ENCODE results near the gene ACSL3. TPM values are rescaled to one million over a fixed set of nuclear protein-coding genes. Genes with fewer than 3 reads are reported as not detected.

Gene ACSL3
- total RNA-seq, 1 donor from 2014 or later, result 95.8 TPM

DNA sequence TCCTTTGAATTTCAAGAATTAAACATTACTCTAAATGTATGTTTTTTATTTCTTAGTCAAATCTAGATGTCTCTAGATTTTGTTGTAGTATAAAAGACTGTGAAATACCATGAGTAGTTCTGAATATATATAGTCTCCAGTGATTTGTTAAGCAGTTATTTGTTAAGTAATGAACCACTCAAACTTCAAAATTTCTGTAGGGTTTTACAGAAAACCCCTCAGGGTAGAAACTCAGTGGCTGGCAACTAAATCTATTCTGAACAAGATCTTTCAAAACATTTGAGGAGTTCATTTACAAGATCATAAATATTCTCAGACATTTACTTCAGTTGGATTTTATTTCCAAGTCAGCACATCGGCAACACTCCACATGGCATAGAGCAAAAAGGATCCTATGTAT lies 35.8 kb upstream of the ACSL3 start:
- H3K27me3 Mint-ChIP-seq, result no peaks in the 10 kb centered on the region
- TF ChIP-seq, protein P1, sequence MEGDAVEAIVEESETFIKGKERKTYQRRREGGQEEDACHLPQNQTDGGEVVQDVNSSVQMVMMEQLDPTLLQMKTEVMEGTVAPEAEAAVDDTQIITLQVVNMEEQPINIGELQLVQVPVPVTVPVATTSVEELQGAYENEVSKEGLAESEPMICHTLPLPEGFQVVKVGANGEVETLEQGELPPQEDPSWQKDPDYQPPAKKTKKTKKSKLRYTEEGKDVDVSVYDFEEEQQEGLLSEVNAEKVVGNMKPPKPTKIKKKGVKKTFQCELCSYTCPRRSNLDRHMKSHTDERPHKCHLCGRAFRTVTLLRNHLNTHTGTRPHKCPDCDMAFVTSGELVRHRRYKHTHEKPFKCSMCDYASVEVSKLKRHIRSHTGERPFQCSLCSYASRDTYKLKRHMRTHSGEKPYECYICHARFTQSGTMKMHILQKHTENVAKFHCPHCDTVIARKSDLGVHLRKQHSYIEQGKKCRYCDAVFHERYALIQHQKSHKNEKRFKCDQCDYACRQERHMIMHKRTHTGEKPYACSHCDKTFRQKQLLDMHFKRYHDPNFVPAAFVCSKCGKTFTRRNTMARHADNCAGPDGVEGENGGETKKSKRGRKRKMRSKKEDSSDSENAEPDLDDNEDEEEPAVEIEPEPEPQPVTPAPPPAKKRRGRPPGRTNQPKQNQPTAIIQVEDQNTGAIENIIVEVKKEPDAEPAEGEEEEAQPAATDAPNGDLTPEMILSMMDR (conservative IDR thresholded peaks at IDR 0.05), result no peak
- peaks cover 1% of the 10 kb centered on the region for H3K4me1 Mint-ChIP-seq (ENCODE audit: unreplicated experiment)
- DNase-seq (ENCODE audit: extremely low spot score, unreplicated experiment), result no peak
- no peak overlapping the region for H3K4me3 Mint-ChIP-seq
- H3K36me3 Mint-ChIP-seq, result no peaks in the 10 kb centered on the region
- H3K27ac Mint-ChIP-seq, result no peak overlapping the region
- H3K9me3 Mint-ChIP-seq, result no peaks in the 10 kb centered on the region

DNA sequence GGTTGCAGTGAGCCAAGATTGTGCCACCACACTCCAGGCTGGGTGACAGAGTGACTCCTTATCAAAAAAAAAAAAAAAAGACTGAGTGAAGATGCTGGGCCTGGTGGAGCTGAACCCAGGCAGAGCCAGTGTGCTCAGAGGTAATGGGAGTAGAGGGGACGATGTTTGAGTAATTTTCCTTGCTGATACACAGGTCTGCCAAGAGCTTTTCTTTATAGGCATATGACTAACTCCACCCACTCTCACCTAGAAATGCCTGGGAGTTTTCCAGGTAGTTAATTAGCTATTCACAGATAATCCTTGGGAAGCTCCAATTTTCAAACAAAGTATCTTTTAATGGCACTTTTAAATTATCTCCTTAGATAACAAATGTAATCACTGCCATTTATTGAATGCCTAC lies 33.4 kb upstream of the ACSL3 start:
- Mint-ChIP-seq H3K9me3 (no peaks in the 10 kb centered on the region), H3K4me1 (ENCODE audit: unreplicated experiment) (no peaks in the 10 kb centered on the region), H3K27me3 (peaks cover 3% of the 10 kb centered on the region), H3K4me3 (no peak overlapping the region), H3K36me3 (no peaks in the 10 kb centered on the region), H3K27ac (no peak overlapping the region)
- DNase-seq (ENCODE audit: extremely low spot score, unreplicated experiment), result no peak
- TF ChIP-seq, protein P1 (conservative IDR thresholded peaks at IDR 0.05), result no peak

DNA sequence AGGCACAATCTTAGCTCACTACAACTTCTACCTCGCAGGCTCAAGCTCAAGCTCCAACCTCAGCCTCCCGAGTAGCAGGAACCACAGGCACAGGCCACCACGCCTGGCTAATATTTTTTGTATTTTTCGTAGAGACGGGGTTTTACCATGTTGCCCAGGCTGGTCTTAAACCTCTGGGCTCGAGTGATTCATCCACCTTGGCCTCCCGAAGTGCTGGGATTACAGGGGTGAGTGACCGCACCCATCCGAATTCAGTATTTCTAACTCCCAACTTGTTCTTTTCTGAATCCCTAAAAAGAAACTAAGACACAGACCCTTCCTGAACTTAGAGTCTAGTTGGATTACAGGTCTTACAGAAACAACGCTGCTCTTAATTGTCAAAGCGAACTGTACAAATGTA lies 32.3 kb upstream of the ACSL3 start:
- DNase-seq (ENCODE audit: extremely low spot score, unreplicated experiment), result no peak
- Mint-ChIP-seq H3K36me3 (no peaks in the 10 kb centered on the region), H3K9me3 (no peaks in the 10 kb centered on the region), H3K27ac (no peak overlapping the region), H3K4me1 (ENCODE audit: unreplicated experiment) (no peaks in the 10 kb centered on the region), H3K4me3 (no peak overlapping the region), H3K27me3 (peaks cover 3% of the 10 kb centered on the region)
- TF ChIP-seq, protein P1 (conservative IDR thresholded peaks at IDR 0.05), result no peak

DNA sequence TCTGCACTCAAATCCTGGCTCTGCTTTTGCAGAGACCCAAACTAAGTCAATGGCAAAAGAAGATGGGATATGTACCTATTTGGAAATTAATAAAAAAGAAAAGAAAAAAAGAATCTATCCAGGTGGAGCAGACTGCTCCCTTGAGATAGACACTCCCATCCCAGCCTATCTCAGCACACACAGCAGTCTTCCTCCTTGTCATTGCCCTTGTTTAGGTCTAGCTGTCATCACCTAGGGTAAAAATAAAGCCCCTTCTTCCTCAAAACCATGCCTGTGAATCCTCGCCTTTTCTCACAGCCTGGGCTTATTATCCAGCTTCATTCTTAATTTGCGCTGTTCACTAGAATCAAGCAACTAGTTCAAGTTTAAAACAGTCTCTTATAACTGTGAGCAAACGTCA lies 30.7 kb upstream of the ACSL3 start:
- no peak for DNase-seq (ENCODE audit: extremely low spot score, unreplicated experiment)
- H3K27ac Mint-ChIP-seq, result no peak overlapping the region
- H3K9me3 Mint-ChIP-seq, result no peaks in the 10 kb centered on the region
- H3K36me3 Mint-ChIP-seq, result no peaks in the 10 kb centered on the region
- TF ChIP-seq, protein P1 (conservative IDR thresholded peaks at IDR 0.05), result no peak
- no peak overlapping the region for H3K4me3 Mint-ChIP-seq
- H3K4me1 Mint-ChIP-seq (ENCODE audit: unreplicated experiment), result no peaks in the 10 kb centered on the region
- peaks cover 4% of the 10 kb centered on the region for H3K27me3 Mint-ChIP-seq

DNA sequence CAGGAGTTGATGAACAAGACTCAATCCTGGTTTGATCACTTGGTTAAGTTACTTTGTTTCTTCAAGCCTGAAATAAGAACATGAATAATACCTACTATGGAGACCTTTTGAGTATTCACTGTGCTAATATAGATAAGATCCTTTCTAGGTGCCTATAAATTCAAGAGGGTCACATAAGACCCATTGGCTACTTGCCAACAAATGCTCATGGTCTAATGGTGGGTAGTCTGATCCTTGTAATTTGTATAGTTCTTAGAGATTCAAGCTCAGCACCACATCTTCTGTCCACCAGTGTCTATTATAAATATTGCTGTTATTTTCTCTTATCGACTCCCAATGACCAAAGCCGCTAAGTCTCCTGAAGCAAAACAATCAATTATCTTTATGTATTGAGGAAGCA lies 27.4 kb upstream of the ACSL3 start:
- Mint-ChIP-seq H3K4me1 (ENCODE audit: unreplicated experiment) (peaks cover 6% of the 10 kb centered on the region), H3K36me3 (no peaks in the 10 kb centered on the region), H3K9me3 (peaks cover 7% of the 10 kb centered on the region)

More for the DNA sequence above, 27.4 kb upstream of the ACSL3 start:
- DNase-seq (ENCODE audit: extremely low spot score, unreplicated experiment), result no peak
- H3K27me3 Mint-ChIP-seq, result peaks cover 10% of the 10 kb centered on the region
- TF ChIP-seq, protein P1 (conservative IDR thresholded peaks at IDR 0.05), result no peak
- H3K4me3 Mint-ChIP-seq, result no peak overlapping the region
- H3K27ac Mint-ChIP-seq, result no peak overlapping the region
